ENCODE measurements around the gene GREB1.

GREB1 gene

GRCh38 chr2:11509657-11510360 lies 24.0 kb upstream of the GREB1 start:
- no peak for DNase-seq

- DNase-seq = no peak
Measured at GRCh38 chr2:11512431-11512830, 21.4 kb upstream of the GREB1 start.

GRCh38 chr2:11513319-11513718 lies 20.5 kb upstream of the GREB1 start:
- DNase-seq = no peak

GRCh38 chr2:11514081-11514730 lies 19.6 kb upstream of the GREB1 start:
- DNase-seq = no peak

GRCh38 chr2:11514904-11515303 lies 18.9 kb upstream of the GREB1 start:
- no peak for DNase-seq

- DNase-seq = no peak
Measured at GRCh38 chr2:11515490-11515981, 18.3 kb upstream of the GREB1 start.

GRCh38 chr2:11516984-11517648 lies 16.7 kb upstream of the GREB1 start:
- no peak for DNase-seq

GRCh38 chr2:11517906-11518305 lies 15.9 kb upstream of the GREB1 start:
- no peak for DNase-seq

- no peak for DNase-seq
Measured at GRCh38 chr2:11520092-11520693, 13.7 kb upstream of the GREB1 start.

GRCh38 chr2:11521775-11522174 lies 12.1 kb upstream of the GREB1 start:
- DNase-seq = no peak

GRCh38 chr2:11524470-11524869 lies 9.4 kb upstream of the GREB1 start:
- no peak for DNase-seq

- no peak for DNase-seq
Measured at GRCh38 chr2:11525762-11526161, 8.1 kb upstream of the GREB1 start.

- DNase-seq = no peak
Measured at GRCh38 chr2:11527001-11527400, 6.8 kb upstream of the GREB1 start.

GRCh38 chr2:11528228-11528627 lies 5.6 kb upstream of the GREB1 start:
- no peak for DNase-seq

- DNase-seq = no peak
Measured at GRCh38 chr2:11530864-11531465, 2.9 kb upstream of the GREB1 start.

- no peak for DNase-seq
Measured at GRCh38 chr2:11532416-11533055, 1.3 kb upstream of the GREB1 start.

- no peak for DNase-seq
Measured at GRCh38 chr2:11534071-11534745, 363 bp downstream of the GREB1 start.

- no peak for DNase-seq
Measured at GRCh38 chr2:11534746-11535484, 1.1 kb downstream of the GREB1 start.

- no peak for DNase-seq
Measured at GRCh38 chr2:11535899-11536344, 2.1 kb downstream of the GREB1 start.

GRCh38 chr2:11537951-11538350 lies 4.1 kb downstream of the GREB1 start:
- DNase-seq = no peak

All from NCI-H1105 (cell line).